SK-N-SH (cell line): ENCODE results near the gene FOS. TPM values are rescaled to one million over a fixed set of nuclear protein-coding genes. Genes with fewer than 3 reads are reported as not detected.

ENCODE experiments used
- CTCF ChIA-PET: fragments of 300-600, 350-600 bp; formaldehyde crosslinking; extraction: SDS; loops from one replicate; lab custom pipeline; 2021; lab: Yijun Ruan, JAX
- POLR2A ChIA-PET: fragments of 350-600 bp; sonication (Branson Sonifier 250); formaldehyde crosslinking; extraction: SDS; loops from one replicate; lab custom pipeline; 2020; ENCODE audit warnings: antibody characterized with exemption, inconsistent platforms; lab: Yijun Ruan, JAX
- DNase-seq: peaks from one replicate; pipeline ENCODE4 v3.0.0; 2012
- H2AFZ ChIP-seq: fragments of 200-600 bp; sonication (generic); 2 replicates; pipeline ENCODE4 v1.8.1; 2016; ENCODE audit warnings: antibody characterized with exemption, mild to moderate bottlenecking, low read depth
- H3F3A ChIP-seq: fragments of 200-600 bp; sonication (generic); replicated peaks from 2 replicates; pipeline ENCODE3; 2016; ENCODE audit warnings: antibody characterized with exemption, mild to moderate bottlenecking; ENCODE audit not compliant: insufficient read depth
- H3K27ac ChIP-seq, 2 experiments: fragments of 200-500 bp in 1 of 2; fragments of 200-600 bp in 1 of 2; sonication (Bioruptor generic) in 1 of 2; sonication (generic), shearing (Covaris generic) in 1 of 2; 2 replicates each; pipeline versions ENCODE4 v1.5.1 to v1.6.1; 2014 to 2016; ENCODE audit warnings: low read depth in 2 of 2, inconsistent platforms in 1 of 2, low read length in 1 of 2, mild to moderate bottlenecking in 1 of 2, mixed read lengths in 1 of 2
- H3K27me3 ChIP-seq: fragments of 200-600 bp; sonication (generic), shearing (Covaris generic); 2 replicates; pipeline ENCODE4 v1.6.1; 2016; ENCODE audit warnings: mixed run types; ENCODE audit not compliant: insufficient read depth
- H3K36me3 ChIP-seq, 2 experiments: fragments of 200-500 bp in 1 of 2; fragments of 200-600 bp in 1 of 2; sonication (Bioruptor generic) in 1 of 2; sonication (generic) in 1 of 2; replicated peaks in 1 of 2; 2 replicates each; pipeline versions ENCODE3 to v1.5.1; 2014 to 2016; ENCODE audit warnings: low read length in 1 of 2, mild to moderate bottlenecking in 1 of 2; ENCODE audit not compliant: insufficient read depth in 2 of 2, control insufficient read depth in 1 of 2
- H3K4me1 ChIP-seq, 2 experiments: fragments of 200-500 bp in 1 of 2; fragments of 200-600 bp in 1 of 2; sonication (Bioruptor generic) in 1 of 2; sonication (generic), shearing (Covaris generic) in 1 of 2; 2 replicates each; pipeline versions ENCODE4 v1.5.1 to v1.6.1; 2014 to 2016; ENCODE audit warnings: low read depth in 1 of 2, low read length in 1 of 2, mixed run types in 1 of 2; ENCODE audit not compliant: insufficient read depth in 2 of 2, control insufficient read depth in 1 of 2
- H3K4me2 ChIP-seq: fragments of 200-600 bp; sonication (generic), shearing (Covaris generic); 2 replicates; pipeline ENCODE4 v1.6.1; 2017; ENCODE audit warnings: mixed run types
- H3K4me3 ChIP-seq, 2 experiments: fragments of 200-500 bp in 1 of 2; fragments of 200-600 bp in 1 of 2; sonication (Bioruptor generic) in 1 of 2; sonication (generic), shearing (Covaris generic) in 1 of 2; 2 replicates each; pipeline versions ENCODE4 v1.5.1 to v1.8.1; 2014 to 2016; ENCODE audit warnings: low read depth in 2 of 2, inconsistent platforms in 1 of 2, low read length in 1 of 2, mild to moderate bottlenecking in 1 of 2, mixed read lengths in 1 of 2, moderate library complexity in 1 of 2
- H3K79me2 ChIP-seq: fragments of 200-600 bp; sonication (generic); 2 replicates; pipeline ENCODE4 v1.8.1; 2017; ENCODE audit warnings: mild to moderate bottlenecking; ENCODE audit not compliant: insufficient read depth
- H3K9ac ChIP-seq: fragments of 200-600 bp; sonication (generic); 2 replicates; pipeline ENCODE4 v1.6.1; 2017; ENCODE audit warnings: mixed run types
- H3K9me2 ChIP-seq: fragments of 200-600 bp; sonication (generic); 2 replicates; pipeline ENCODE4 v1.6.1; 2017; ENCODE audit warnings: mixed run types
- H3K9me3 ChIP-seq: fragments of 200-600 bp; sonication (generic); 2 replicates; pipeline ENCODE4 v1.6.1; 2017; ENCODE audit warnings: mixed run types, mild to moderate bottlenecking, moderate library complexity
- H4K20me1 ChIP-seq: fragments of 200-600 bp; sonication (generic); 2 replicates; pipeline ENCODE4 v1.6.1; 2017; ENCODE audit warnings: mild to moderate bottlenecking, mixed run types; ENCODE audit not compliant: insufficient read depth
- ELF1 ChIP-seq: IDR thresholded peaks from 2 replicates; pipeline ENCODE4 v1.4.0; 2012
- FOXM1 ChIP-seq: IDR thresholded peaks from 2 replicates; pipeline ENCODE4 v1.4.0; 2012; ENCODE audit warnings: low read depth, mild to moderate bottlenecking
- GABPA ChIP-seq: IDR thresholded peaks from 2 replicates; pipeline ENCODE4 v1.4.0; 2012; ENCODE audit warnings: low read depth, mild to moderate bottlenecking
- GATA2 ChIP-seq: sonication (generic); formaldehyde crosslinking; IDR thresholded peaks from 2 replicates; pipeline ENCODE4 v1.5.0; 2020; ENCODE audit warnings: mild to moderate bottlenecking, missing genetic modification reagents
- MEF2A ChIP-seq: IDR thresholded peaks from 2 replicates; pipeline ENCODE4 v1.4.0; 2012; ENCODE audit warnings: low read depth, borderline replicate concordance
- MXI1 ChIP-seq: IDR thresholded peaks from 2 replicates; pipeline ENCODE4 v1.6.1; 2012; ENCODE audit warnings: mild to moderate bottlenecking, low read depth, low read length, improper control_type of control experiment
- NFIC ChIP-seq: IDR thresholded peaks from 2 replicates; pipeline ENCODE4 v1.4.0; 2012; ENCODE audit warnings: borderline replicate concordance
- NRF1 ChIP-seq: IDR thresholded peaks from 2 replicates; pipeline ENCODE4 v1.6.1; 2012; ENCODE audit warnings: low read depth, mild to moderate bottlenecking, low read length
- REST ChIP-seq: IDR thresholded peaks from 2 replicates; pipeline ENCODE4 v1.6.1; 2012; ENCODE audit warnings: mild to moderate bottlenecking, low read depth, low read length, moderate library complexity
- RXRA ChIP-seq: IDR thresholded peaks from 2 replicates; pipeline ENCODE4 v1.4.0; 2012; ENCODE audit warnings: low read depth, mild to moderate bottlenecking, borderline replicate concordance
- TAF1 ChIP-seq: IDR thresholded peaks from 2 replicates; pipeline ENCODE4 v1.6.1; 2012; ENCODE audit warnings: low read depth, mild to moderate bottlenecking, low read length, moderate library complexity, borderline replicate concordance
- TCF12 ChIP-seq: IDR thresholded peaks from 2 replicates; pipeline ENCODE4 v1.4.0; 2012
- USF1 ChIP-seq: IDR thresholded peaks from 2 replicates; pipeline ENCODE4 v1.4.0; 2012; ENCODE audit warnings: low read depth, borderline replicate concordance
- USF2 ChIP-seq: fragments of 150-350 bp; IDR thresholded peaks from 2 replicates; pipeline ENCODE4 v1.6.1; 2017; ENCODE audit warnings: antibody characterized with exemption, low read length, low read depth, borderline replicate concordance
- WGBS: methylation state at CpG from one replicate; pipeline ENCODE4 v1.1.6; 2017; ENCODE audit warnings: low lambda C conversion rate; 5-methylcytosine and 5-hydroxymethylcytosine counted together
- polyA plus RNA-seq, 3 experiments: library from polyadenylated mRNA; depleted of rRNA; stranded (reverse); fragments of >200 nt; gene quantifications; 2 replicates each; pipeline ENCODE4 v1.2.3, GENCODE V29; 2012
- TF ChIP-seq, protein P1 (sequence below): IDR thresholded peaks from 2 replicates; pipeline ENCODE4 v1.4.0; 2012; ENCODE audit warnings: low read depth
- TF ChIP-seq, protein P2 (sequence below): IDR thresholded peaks from 2 replicates; pipeline ENCODE4; 2012

Gene FOS
- polyA plus RNA-seq, 1 of the 3 experiments (the other 2 are of a cell fraction), result 309 TPM

GRCh38 chr14:75290851-75291250 lies 12.2 kb downstream of the FOS start:
- no peak for TF ChIP-seq ELF1
- TF ChIP-seq, protein P1, sequence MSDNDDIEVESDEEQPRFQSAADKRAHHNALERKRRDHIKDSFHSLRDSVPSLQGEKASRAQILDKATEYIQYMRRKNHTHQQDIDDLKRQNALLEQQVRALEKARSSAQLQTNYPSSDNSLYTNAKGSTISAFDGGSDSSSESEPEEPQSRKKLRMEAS, result no peak
- no peak for TF ChIP-seq GABPA
- no peak for TF ChIP-seq TAF1
- no peak for TF ChIP-seq MXI1
- TF ChIP-seq RXRA, result no peak
- TF ChIP-seq USF2, result no peak
- TF ChIP-seq, protein P2, sequence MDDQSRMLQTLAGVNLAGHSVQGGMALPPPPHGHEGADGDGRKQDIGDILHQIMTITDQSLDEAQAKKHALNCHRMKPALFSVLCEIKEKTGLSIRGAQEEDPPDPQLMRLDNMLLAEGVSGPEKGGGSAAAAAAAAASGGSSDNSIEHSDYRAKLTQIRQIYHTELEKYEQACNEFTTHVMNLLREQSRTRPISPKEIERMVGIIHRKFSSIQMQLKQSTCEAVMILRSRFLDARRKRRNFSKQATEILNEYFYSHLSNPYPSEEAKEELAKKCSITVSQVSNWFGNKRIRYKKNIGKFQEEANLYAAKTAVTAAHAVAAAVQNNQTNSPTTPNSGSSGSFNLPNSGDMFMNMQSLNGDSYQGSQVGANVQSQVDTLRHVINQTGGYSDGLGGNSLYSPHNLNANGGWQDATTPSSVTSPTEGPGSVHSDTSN, result no peak
- TF ChIP-seq FOXM1, result no peak
- TF ChIP-seq REST, result no peak
- no peak for TF ChIP-seq NRF1
- no peak for TF ChIP-seq NFIC
- TF ChIP-seq USF1, result no peak
- TF ChIP-seq GATA2 (CRISPR knock-in tag), result no peak
- TF ChIP-seq TCF12, result no peak
- TF ChIP-seq MEF2A, result no peak
- Histone ChIP-seq H2AFZ (no peak overlapping the region), H3K9me2 (no peaks in the 10 kb centered on the region), H3K4me2 (no peak overlapping the region), H3K4me1 (peaks cover 0 to 13% of the 10 kb centered on the region in 2 experiments; a peak in 1 of 4 replicates), H3K27ac (no peak overlapping the region), H4K20me1 (no peaks in the 10 kb centered on the region), H3K27me3 (no peaks in the 10 kb centered on the region; the same call in 1 of the 2 replicates), H3K4me3 (no peak overlapping the region), H3K36me3 (no peaks in the 10 kb centered on the region), H3F3A (no peaks in the 10 kb centered on the region), H3K9ac (no peak overlapping the region), H3K9me3 (no peaks in the 10 kb centered on the region), H3K79me2 (no peaks in the 10 kb centered on the region)
- ChIA-PET CTCF (interaction anchor here (0.8 to 1.0 kb wide), 3 partner anchors 9 to 159 kb away, joined by 3 to 4 read pairs (median 3); partner anchors contain the start of gene FOS), POLR2A (no interaction called here)
- DNase-seq, result no peak
- WGBS, result 70% methylated on average over 3 of the region's 3 CpGs
